ENCODE data around the gene GRID1.
A peak's percentile ranks its signal among the peaks of the same experiment; 100 is the strongest.

Gene GRID1

DNA sequence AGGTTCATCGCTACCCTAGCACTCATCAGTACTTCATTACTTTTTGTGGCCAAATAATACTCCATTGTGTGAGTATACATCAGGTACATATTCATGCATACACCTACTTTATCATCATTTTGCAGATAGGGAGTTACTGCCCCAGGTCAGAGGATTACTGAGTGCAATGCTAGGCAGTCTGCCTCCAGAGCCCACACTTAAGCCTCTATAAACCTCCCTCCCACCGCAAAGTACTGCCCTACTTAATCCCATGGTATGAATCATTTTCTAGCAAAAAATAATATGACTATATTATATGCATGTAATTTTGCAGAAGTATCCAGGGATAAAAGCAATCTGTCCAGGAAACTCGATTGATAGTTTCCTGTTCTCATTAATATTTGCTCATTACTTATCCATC lies 194.3 kb downstream of the GRID1 start:
- H3K27ac Mint-ChIP-seq, result no peak overlapping the region
- H3K27me3 Mint-ChIP-seq, result peaks cover 14% of the 10 kb centered on the region
- ATAC-seq, result no peak
- no peaks in the 10 kb centered on the region for H3K4me1 Mint-ChIP-seq
- H3K9me3 Mint-ChIP-seq, result no peaks in the 10 kb centered on the region
- H3K4me3 Mint-ChIP-seq, result no peak overlapping the region
- DNase-seq, result no peak

DNA sequence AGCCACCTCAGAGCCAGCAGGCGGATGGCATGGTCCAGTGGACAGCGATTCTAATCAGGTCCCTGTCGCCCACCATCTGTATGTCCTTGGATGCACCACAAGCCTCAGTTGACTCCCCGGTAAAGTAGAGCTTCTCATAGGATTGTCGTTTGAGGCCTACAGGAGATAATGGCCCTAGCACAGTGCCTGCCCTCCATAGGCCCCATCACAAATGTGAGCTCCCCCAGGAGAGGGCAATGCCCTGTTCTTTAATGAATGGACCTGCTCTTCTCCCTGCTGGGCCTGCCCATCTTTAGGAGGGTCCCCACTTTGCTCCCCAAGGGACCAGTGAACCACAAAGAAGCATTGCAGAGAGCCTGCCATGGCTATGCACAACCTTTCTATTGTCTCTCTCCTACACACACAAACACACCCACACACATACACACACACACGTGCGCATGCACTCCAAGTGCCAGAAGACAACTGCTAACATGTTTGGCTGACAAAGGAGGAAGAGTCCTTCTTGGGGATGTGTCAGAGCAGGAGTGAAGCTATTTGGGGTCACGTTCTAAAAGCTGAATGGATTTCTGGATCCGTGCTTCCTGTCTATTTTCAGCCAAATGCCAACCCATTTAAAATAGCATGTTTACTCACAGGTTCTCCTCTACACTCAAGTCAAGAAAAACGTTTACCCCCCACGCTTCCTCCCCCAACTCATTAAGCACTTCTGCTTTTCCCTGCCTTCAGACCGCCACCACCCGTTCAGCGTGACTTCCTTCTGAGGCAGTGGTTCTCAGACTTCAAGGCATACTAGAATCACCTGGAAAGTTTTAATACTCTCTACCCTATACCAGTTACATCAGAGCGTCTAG lies 196.1 kb downstream of the GRID1 start:
- H3K4me1 Mint-ChIP-seq, result no peaks in the 10 kb centered on the region
- H3K27me3 Mint-ChIP-seq, result peaks cover 14% of the 10 kb centered on the region
- ATAC-seq (no peak), DNase-seq (no peak)
- H3K4me3 Mint-ChIP-seq, result no peak overlapping the region
- H3K27ac Mint-ChIP-seq, result no peak overlapping the region
- H3K9me3 Mint-ChIP-seq, result no peaks in the 10 kb centered on the region

DNA sequence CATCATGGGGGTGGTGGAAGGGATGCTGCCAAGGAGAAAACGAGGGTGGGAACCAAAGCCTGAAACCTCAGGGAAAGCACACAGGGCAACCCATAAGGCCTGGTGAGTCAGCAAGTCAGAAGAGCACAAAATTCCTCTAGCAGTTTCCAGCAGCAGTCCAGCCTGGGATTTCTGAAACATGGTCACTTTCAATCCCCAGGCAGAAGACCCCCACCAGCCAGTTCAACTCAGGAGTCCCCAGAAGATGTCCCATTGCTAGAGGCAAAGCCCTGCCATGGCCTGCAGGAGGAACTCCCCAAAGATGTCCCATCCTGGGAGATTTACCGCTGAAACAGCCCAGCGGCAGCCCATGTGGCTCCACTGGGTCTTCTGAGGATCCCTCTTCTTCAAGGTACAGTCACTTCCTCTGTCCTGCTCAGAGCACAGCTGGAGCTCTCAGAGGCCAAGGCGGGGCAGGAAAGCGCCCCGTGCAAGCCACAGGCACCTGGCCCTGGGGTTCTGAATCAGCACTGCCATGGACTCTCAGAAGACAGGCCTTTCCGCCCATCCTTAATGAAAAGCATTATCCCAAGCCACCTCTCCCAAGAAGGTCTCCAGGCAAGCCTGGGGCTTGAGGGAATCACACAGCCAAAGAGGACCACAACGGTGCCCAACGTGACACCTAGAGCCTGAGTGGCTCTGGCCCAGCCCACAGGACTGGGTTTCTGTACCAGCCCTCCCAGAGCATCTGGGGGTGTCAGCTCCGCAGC lies 196.9 kb downstream of the GRID1 start:
- Mint-ChIP-seq H3K27me3 (peaks cover 14% of the 10 kb centered on the region), H3K4me3 (no peak overlapping the region), H3K4me1 (no peaks in the 10 kb centered on the region), H3K27ac (no peak overlapping the region), H3K9me3 (no peaks in the 10 kb centered on the region)
- ATAC-seq, result no peak
- DNase-seq, result no peak

DNA sequence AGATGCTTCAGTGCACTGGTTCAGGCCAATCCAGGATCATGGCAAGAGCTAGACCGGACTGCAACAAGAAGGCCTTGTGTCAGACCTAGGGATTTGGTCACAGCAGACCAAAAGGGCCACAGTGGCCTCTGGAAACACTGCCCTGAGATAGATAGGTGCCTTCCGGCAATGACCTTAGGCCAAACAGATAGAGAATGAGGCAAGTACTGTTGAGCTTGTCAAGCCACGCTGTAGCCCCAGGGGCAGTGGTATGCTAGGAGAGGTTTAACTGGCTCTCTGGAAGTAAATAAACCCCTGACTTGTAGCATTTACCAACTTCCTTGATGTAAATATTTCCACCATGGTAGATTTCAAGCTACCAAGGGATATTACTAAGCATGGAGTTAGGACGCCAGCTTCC lies 197.5 kb downstream of the GRID1 start:
- Mint-ChIP-seq H3K27me3 (peaks cover 14% of the 10 kb centered on the region), H3K27ac (no peak overlapping the region), H3K4me3 (no peak overlapping the region), H3K4me1 (no peaks in the 10 kb centered on the region), H3K9me3 (no peaks in the 10 kb centered on the region)
- ATAC-seq (no peak), DNase-seq (no peak)

DNA sequence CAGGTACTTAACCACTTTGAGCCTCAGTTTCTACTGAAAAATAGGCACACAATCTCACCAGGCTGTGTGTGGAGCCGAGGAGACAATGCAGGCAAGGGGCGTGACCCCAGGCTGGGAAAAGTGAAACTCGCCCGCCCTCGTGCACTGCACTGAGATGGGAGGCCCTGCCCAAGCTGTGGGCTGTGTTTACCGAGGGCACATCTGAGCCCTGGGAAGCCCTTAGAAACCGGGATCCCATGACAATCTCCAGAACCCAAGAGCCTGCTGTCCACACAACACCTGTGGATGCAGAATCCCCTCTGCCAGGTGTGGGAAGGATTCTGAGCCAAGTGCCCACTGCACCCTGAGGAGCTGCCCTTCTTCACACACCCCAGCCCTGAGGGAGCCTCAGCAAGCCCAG lies 198.3 kb downstream of the GRID1 start:
- H3K27ac Mint-ChIP-seq, result no peak overlapping the region
- no peaks in the 10 kb centered on the region for H3K9me3 Mint-ChIP-seq
- ATAC-seq (peak; percentile 28), DNase-seq (no peak)
- no peak overlapping the region for H3K4me3 Mint-ChIP-seq
- H3K4me1 Mint-ChIP-seq, result no peaks in the 10 kb centered on the region
- peaks cover 14% of the 10 kb centered on the region for H3K27me3 Mint-ChIP-seq

DNA sequence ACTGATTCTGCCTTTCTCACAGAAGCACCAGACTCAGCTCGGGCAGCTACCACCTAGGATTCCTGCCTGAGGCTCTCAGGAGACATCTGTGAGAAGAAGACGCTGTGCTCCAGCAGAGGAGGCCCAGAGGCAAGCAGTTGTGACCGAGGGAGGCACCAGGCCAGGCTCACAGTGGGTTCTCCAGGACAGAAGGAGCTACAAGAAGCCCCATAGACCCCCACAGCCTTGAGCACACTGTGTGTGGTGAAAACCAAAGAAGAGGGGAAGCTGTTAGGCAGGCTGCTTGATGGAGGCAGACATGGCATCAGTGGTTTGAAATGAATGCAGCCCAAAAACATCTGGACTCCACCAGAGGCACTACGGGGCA lies 198.8 kb downstream of the GRID1 start:
- Mint-ChIP-seq H3K4me1 (no peaks in the 10 kb centered on the region), H3K27ac (no peak overlapping the region), H3K27me3 (peaks cover 14% of the 10 kb centered on the region), H3K9me3 (no peaks in the 10 kb centered on the region), H3K4me3 (no peak overlapping the region)
- DNase-seq (no peak), ATAC-seq (no peak)

DNA sequence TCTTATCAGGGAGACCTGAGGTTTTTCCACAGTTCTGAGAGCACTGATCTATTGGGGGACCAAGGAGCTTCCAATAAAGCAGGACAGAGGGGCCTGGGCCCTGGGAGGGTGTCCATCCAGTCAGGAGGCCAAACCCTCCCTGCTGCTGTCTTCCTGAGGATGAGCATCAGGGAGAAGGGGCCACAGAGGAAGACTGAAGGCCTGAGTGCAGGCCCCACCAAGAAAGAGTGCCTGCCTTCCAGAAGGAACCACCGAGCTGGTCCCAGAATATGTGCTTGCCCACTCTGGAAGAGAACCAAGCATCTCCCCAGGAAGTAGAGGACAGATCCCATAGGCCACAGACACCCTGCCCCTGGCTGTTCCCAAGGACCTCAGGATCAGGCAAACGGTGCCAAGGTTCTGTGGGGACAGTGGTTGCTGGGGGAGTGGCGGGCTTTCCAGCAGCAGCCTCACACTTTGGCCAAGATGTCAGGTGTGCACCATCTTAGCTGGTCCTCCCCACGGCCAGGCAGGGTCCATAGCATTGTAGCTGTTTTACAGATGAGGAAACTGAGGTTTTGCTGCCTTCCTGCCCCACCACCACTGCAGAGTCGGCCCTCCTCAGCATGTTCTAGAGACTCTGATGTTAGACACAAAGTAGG lies 199.4 kb downstream of the GRID1 start:
- ATAC-seq (no peak), DNase-seq (no peak)
- Mint-ChIP-seq H3K4me1 (no peaks in the 10 kb centered on the region), H3K4me3 (no peak overlapping the region), H3K9me3 (no peaks in the 10 kb centered on the region), H3K27ac (no peak overlapping the region), H3K27me3 (peaks cover 14% of the 10 kb centered on the region)

DNA sequence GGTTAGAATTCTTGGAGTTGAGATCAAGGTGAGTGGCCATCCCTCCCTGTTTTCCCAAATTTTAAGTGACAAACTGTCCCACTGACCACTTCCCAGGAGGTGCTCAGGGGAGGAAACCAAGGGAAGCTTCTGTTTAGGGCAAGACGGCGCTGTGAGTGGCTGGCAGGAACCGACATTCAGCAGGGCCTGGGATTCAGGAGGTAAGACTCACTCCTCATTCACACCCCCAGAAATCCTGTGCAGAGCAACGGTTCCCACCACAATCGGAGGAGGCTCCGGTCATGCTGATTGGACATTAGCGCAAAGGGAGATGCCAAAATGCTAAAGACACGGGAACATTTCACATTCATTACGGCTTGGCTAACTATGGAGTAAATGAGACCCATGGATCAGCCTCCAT lies 200.9 kb downstream of the GRID1 start:
- H3K4me3 Mint-ChIP-seq, result no peak overlapping the region
- no peak overlapping the region for H3K27ac Mint-ChIP-seq
- H3K27me3 Mint-ChIP-seq, result peaks cover 6% of the 10 kb centered on the region

DNA sequence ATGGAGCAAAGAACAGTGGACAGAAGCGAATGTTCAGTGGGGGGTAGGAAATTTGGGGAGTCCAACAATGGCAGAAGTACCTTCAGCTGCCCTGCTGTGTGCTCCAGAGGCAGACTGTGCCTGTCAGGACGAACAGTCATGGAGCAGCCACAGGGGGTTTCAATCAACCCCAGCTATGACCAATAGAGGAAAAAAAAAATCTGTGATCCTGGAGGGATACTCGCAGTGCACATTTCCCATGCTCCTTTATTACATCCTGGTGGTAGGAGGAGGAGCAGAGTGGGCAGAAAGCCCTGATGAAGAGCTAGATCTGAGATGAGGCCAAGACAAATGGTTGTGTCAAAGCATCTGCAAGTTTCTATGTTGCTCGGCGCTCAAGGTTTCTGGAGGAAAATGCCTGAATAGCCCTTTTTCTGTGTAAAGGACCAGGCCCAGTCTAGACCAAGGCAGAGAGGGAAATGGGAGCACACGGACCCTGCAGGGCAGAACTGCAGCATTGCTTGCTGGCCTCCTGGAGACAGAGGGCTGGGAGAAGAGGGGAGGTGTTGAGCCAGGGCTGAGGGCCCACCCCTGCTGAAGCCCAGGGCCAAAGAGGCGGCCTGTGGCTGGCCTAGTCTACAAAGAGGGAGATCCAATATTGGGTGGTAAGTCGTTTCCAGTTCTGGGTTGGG lies 201.5 kb downstream of the GRID1 start:
- Mint-ChIP-seq H3K4me1 (no peaks in the 10 kb centered on the region), H3K27ac (peak overlapping the region in 1 of 2 donors; percentile 6), H3K4me3 (no peak overlapping the region), H3K27me3 (peaks cover under 1% of the 10 kb centered on the region), H3K9me3 (no peaks in the 10 kb centered on the region)
- ATAC-seq (no peak), DNase-seq (no peak)

More for the DNA sequence above, 200.9 kb downstream of the GRID1 start:
- DNase-seq, result no peak
- Mint-ChIP-seq H3K9me3 (no peaks in the 10 kb centered on the region), H3K4me1 (no peaks in the 10 kb centered on the region)
- no peak for ATAC-seq

DNA sequence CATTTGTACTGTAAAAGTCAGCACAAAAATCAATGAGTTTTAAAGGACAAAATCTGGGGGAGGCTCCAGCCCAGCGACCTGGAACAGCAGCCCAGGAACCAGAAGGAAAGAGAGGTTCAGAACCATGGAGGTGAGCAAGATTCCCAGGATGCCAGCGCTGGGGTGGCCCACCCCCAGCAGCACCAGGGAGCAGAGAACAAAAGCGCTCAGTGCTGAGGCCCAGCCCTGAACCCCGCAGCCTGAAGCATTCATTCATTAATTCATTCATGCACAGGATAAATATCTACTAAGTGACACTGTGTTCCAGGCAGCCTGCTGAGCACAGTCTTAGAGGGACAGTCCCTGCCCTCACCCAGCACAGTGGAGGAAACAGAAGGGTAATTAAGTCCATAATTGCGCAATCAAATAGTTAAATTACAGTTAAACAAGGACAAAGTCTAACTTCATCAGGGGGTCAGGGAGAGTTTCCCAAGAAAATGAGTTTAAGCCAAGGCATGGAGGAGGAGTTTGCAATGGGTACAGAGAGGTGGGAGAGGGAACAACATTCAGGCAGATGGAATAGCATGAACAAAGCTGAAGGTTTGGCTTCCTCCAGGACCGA lies 202.3 kb downstream of the GRID1 start:
- no peaks in the 10 kb centered on the region for H3K9me3 Mint-ChIP-seq
- no peak overlapping the region for H3K4me3 Mint-ChIP-seq
- no peak for ATAC-seq
- DNase-seq, result no peak
- no peaks in the 10 kb centered on the region for H3K4me1 Mint-ChIP-seq
- H3K27ac Mint-ChIP-seq, result no peak overlapping the region
- H3K27me3 Mint-ChIP-seq, result no peaks in the 10 kb centered on the region

DNA sequence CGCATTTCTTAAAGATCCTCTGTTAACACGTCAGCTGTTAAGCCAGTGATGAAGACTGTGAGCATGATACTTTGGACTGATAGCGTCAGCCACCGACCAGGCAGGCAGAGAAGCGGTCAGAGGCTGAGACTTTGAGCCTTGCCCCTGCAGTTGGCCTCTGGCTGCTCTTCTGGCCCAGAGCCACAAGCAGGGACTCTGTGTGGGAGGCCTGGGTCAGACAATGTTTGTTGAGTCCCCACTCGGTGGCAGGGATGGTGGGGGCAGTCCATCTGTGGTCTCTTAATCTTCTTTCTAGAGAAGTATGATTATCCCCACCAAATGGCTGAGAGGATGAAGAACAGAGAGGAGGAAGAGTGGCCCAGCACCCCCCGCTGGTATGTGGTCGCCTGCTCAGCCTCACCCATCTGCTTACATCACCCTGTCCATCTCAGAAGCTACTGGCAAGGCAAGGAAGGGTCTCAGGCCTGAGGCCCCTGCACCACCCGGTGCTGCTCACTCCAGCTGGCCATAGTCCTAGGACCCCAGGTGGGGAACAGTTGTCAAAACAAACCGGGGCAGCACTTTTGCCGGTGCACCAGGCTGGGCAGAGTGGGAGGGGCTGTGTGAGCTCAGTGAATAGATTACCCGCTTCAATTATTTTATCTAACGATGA lies 202.9 kb downstream of the GRID1 start:
- Mint-ChIP-seq H3K4me3 (no peak overlapping the region), H3K9me3 (no peaks in the 10 kb centered on the region), H3K27ac (peak overlapping the region in 1 of 2 donors; percentile 37), H3K27me3 (no peaks in the 10 kb centered on the region), H3K4me1 (no peaks in the 10 kb centered on the region)
- ATAC-seq (no peak), DNase-seq (no peak)

DNA sequence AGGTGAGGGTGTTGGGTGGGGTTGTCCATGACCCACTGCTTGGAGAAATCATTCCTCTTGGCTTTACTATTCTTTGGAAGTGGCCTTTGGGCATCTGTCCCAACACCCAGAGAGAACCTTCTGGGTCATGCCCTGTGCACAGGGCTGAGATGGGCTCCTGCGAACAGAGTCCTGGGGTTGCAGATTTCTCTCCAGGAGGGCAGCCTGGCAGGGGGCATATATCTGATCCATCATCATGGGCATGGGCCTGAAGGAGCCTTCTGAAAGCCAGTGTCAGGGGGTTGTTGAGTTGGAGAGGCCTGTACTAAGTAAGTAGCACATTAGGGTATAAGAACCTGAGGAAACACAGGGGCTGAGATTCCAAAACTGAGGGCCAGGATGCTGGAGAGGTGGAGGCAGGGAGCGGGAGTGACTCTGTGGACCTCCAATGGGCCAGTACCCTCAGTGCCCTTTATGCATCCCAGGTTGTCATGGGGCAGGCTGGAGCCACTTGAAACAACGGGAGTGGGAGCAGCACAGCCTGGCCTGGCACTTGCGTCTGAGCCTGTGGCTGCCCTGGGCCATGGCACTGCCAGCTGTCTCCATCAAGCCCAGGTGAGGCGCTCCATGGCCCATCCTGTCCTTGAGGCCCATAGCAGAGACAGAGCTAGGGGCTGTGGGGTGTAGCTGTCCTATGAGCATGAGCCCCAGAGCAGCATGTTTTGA lies 203.7 kb downstream of the GRID1 start:
- H3K9me3 Mint-ChIP-seq, result no peaks in the 10 kb centered on the region
- H3K4me3 Mint-ChIP-seq, result no peak overlapping the region
- no peak overlapping the region for H3K27ac Mint-ChIP-seq
- ATAC-seq (no peak), DNase-seq (no peak)
- H3K4me1 Mint-ChIP-seq, result no peaks in the 10 kb centered on the region
- no peaks in the 10 kb centered on the region for H3K27me3 Mint-ChIP-seq

DNA sequence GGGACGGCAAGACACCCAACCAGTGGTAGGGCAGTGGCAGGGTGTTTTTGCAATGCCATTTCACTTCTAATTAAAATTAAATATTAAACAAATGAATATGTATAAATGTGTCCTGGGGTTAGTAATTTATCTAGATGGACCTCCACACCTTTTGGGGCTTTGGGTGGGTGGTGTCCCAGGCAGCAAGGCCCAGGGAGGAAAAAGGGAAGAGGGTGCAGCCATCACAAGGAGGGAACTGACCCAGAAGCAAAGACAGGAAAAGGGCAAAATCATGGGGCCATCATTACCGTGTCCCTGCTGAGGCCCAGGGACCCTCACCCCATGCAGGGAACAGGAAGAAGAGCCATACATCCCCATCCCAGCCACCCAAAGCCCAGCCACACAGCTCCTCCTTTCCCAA lies 204.6 kb downstream of the GRID1 start:
- no peak overlapping the region for H3K27ac Mint-ChIP-seq
- no peaks in the 10 kb centered on the region for H3K27me3 Mint-ChIP-seq
- no peak for ATAC-seq
- no peaks in the 10 kb centered on the region for H3K4me1 Mint-ChIP-seq
- H3K9me3 Mint-ChIP-seq, result no peaks in the 10 kb centered on the region
- no peak for DNase-seq
- H3K4me3 Mint-ChIP-seq, result no peak overlapping the region

DNA sequence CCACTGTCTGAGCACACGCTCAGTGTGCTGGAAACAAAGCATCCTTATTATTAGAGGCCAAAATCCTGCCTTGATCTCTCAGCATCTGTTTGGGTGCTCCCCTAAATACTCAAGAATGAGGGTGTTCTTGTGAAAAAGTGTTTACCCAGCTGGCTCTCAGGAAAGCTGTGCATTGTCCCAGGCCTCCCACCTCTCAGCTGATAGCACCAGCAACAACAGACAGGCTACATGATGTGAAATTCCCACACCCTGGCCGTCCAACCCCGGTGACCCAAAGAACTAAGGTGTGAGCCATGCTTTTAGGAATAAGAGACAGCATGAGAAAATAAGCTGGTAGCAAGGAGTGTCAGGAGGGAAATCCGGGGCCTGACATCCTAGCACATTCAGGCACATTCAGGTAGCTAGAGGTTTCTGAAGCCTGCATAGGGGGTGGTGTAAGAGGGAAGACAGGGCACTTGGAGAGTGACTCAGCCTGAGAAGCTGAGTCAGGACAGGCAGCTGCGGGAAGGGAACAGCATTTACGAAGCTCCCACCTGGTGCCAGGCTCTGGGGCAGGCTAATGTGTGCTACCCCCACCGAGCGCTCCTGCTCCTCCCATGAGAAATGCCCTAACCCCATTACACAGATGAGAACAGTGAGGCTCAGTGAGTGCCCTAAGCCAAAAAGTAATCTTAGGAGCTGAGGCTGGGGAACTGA lies 205.6 kb downstream of the GRID1 start:
- Mint-ChIP-seq H3K27me3 (peaks cover 5% of the 10 kb centered on the region), H3K9me3 (no peaks in the 10 kb centered on the region), H3K4me1 (no peaks in the 10 kb centered on the region), H3K27ac (no peak overlapping the region), H3K4me3 (no peak overlapping the region)
- ATAC-seq (no peak), DNase-seq (no peak)
